NB4 (cell line): Measurements from ENCODE around the gene SHC2.

Experiments
- DNase-seq: peaks from one replicate; pipeline ENCODE4 v3.0.0; 2010; ENCODE audit warnings: low read depth
- H3K4me3 ChIP-seq: one replicate; pipeline ENCODE4 v1.5.1; 2011; ENCODE audit warnings: mild to moderate bottlenecking, low read depth, low read length, moderate library complexity
- MYC ChIP-seq: IDR thresholded peaks from 2 replicates; pipeline ENCODE4 v1.6.1; 2011; ENCODE audit warnings: low read depth, low read length
- POLR2A ChIP-seq: IDR thresholded peaks from 2 replicates; pipeline ENCODE4 v1.6.1; 2011; ENCODE audit warnings: mild to moderate bottlenecking; ENCODE audit not compliant: insufficient read length; ENCODE audit errors: extremely low read depth
- TF ChIP-seq, protein P1 (sequence below): IDR thresholded peaks from one replicate; pipeline ENCODE4 v1.5.1; 2012; ENCODE audit warnings: low read depth, low read length
- TF ChIP-seq, protein P2 (sequence below): IDR thresholded peaks from 2 replicates; pipeline ENCODE4 v1.6.1; 2011; ENCODE audit warnings: low read depth, low read length

Gene SHC2

DNA sequence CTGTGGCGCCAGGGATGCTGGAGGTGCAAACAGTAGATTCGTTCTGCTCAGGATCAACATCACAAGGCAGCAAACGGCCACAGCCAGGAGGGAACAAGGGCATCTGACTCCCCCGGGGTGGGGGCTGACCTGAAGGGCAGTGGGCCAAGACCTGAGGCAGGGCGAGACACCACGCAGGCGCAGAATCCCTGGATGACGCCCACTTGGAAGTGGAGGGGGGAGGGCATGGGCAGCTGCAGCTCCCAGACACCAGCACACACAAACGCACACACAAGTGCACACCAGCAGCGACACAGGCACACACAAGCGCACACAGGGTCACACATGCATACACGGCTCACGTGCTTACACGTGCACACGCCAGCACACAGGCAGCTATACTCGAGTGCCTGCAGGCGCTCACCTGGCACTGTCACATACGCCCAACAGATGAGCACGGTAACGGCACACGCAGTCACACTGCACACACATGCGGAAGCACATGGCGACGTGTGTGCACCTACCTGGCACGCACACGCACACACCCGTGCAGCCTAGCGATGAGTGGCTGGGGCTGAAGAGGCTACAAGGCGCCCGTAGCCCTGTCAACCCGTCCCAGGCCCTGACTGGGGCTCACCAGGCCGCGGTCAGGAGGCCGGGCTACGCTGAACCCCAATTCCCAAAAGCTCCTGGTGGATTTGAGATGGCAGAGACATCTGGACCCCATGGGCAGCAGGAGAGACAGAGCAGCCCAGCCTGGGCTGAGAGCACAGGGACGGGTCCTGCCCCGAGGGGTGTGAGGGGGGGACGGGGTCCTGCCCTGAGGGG, 57.4 kb downstream of the SHC2 start:
- DNase-seq, result no peak
- TF ChIP-seq POLR2A, result no peak
- TF ChIP-seq, protein P1, sequence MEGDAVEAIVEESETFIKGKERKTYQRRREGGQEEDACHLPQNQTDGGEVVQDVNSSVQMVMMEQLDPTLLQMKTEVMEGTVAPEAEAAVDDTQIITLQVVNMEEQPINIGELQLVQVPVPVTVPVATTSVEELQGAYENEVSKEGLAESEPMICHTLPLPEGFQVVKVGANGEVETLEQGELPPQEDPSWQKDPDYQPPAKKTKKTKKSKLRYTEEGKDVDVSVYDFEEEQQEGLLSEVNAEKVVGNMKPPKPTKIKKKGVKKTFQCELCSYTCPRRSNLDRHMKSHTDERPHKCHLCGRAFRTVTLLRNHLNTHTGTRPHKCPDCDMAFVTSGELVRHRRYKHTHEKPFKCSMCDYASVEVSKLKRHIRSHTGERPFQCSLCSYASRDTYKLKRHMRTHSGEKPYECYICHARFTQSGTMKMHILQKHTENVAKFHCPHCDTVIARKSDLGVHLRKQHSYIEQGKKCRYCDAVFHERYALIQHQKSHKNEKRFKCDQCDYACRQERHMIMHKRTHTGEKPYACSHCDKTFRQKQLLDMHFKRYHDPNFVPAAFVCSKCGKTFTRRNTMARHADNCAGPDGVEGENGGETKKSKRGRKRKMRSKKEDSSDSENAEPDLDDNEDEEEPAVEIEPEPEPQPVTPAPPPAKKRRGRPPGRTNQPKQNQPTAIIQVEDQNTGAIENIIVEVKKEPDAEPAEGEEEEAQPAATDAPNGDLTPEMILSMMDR, result no peak
- TF ChIP-seq, protein P2, sequence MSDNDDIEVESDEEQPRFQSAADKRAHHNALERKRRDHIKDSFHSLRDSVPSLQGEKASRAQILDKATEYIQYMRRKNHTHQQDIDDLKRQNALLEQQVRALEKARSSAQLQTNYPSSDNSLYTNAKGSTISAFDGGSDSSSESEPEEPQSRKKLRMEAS, result no peak
- TF ChIP-seq MYC, result no peak
- H3K4me3 ChIP-seq, result no peak overlapping the region

DNA sequence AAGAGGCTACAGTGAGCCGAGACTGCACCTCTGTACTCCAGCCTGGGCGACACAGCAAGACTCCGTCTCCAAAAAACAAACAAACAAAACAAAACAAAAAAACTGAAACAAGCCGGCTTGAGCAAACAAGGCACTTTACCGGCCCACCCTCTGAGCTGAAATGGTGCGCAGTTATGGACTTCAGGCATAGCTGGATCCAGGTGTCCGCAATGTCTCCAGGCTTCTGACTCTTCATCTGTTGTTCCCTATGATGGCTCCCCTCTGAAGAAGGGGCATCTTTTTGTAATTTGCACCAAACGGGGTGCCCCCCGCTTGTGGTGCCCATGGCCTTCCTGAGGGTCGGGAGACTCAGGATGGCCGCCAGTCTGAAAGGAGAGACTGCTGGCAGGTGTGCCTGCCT, 58.0 kb downstream of the SHC2 start:
- no peak for DNase-seq
- TF ChIP-seq, protein P2, result no peak
- TF ChIP-seq MYC, result no peak
- TF ChIP-seq, protein P1, result no peak
- no peak overlapping the region for H3K4me3 ChIP-seq

GRCh38 chr19:401866-402511, 58.8 kb downstream of the SHC2 start:
- TF ChIP-seq, protein P2, result no peak
- no peak for TF ChIP-seq POLR2A
- TF ChIP-seq, protein P1, result no peak
- no peak for TF ChIP-seq MYC
- no peak for DNase-seq
- no peak overlapping the region for H3K4me3 ChIP-seq

- DNase-seq, result no peak
- H3K4me3 ChIP-seq, result no peak overlapping the region
- TF ChIP-seq POLR2A (no peak), MYC (no peak)
- TF ChIP-seq, protein P1, result no peak
- TF ChIP-seq, protein P2, result no peak
Observed at GRCh38 chr19:400976-401865, 59.6 kb downstream of the SHC2 start.

DNA sequence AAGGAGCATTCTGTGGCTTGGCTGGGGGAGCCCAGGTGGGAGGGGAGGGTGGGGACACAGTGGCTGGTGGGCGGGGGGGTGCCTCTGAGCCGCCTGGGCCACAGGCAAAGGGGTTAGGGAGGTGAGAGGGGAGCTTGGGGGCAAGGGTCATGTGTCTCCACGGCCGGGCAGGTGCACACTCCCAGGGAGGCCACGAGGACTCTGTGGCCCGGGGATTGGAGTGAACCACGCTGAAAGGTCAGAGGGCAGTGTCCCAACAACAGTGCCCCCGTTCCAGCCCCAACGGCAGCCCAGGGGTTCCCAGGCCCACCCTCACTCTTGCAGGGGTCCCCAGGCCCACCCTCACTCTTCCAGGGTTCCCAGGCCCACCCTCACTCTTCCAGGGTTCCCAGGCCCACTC, 61.5 kb downstream of the SHC2 start:
- TF ChIP-seq MYC, result no peak
- TF ChIP-seq, protein P1, result no peak
- TF ChIP-seq, protein P2, result no peak
- TF ChIP-seq POLR2A, result no peak
- DNase-seq, result no peak
- H3K4me3 ChIP-seq, result no peak overlapping the region
